ENCODE measurements around the gene ZMAT5. TPM values are rescaled to one million over a fixed set of nuclear protein-coding genes. Genes with fewer than 3 reads are reported as not detected.

ZMAT5 gene
- total RNA-seq, 1 experiment from 2014 or later, result 24.2 TPM

- Histone ChIP-seq H3K27me3 (ENCODE audit: low read length) (no peaks in the 10 kb centered on the region), H3K9ac (ENCODE audit: low read length) (no peak overlapping the region), H3F3A (ENCODE audit: low read length, unreplicated experiment) (no peaks in the 10 kb centered on the region), H3K4me3 (ENCODE audit: low read length) (no peak overlapping the region), H3K4me1 (ENCODE audit: insufficient read depth, low read length) (peaks cover 32% of the 10 kb centered on the region), H3K4me2 (ENCODE audit: low read length) (no peak overlapping the region), H3K27ac (ENCODE audit: low read length) (no peak overlapping the region), H4K20me1 (ENCODE audit: low read length) (no peaks in the 10 kb centered on the region), H3K9me3 (ENCODE audit: low read length) (no peaks in the 10 kb centered on the region), H2AFZ (ENCODE audit: low read length) (no peak overlapping the region), H3K36me3 (ENCODE audit: low read depth, low read length) (peaks cover 11% of the 10 kb centered on the region), H3K9me2 (replicated peaks; ENCODE audit: low read length) (no peaks in the 10 kb centered on the region), H3K79me2 (ENCODE audit: low read length) (no peaks in the 10 kb centered on the region)
- TF ChIP-seq EZH2 (IDR thresholded peaks at IDR 0.05; ENCODE audit: low read length, unreplicated experiment), result no peak
- no peak for TF ChIP-seq CTCF (conservative IDR thresholded peaks at IDR 0.05; ENCODE audit: low read depth, low read length)
- no peak for TF ChIP-seq EZH2phosphoT487 (IDR thresholded peaks at IDR 0.05; ENCODE audit: borderline replicate concordance, low read length)
- ATAC-seq (no peak), DNase-seq (no peak)
- POLR2A ChIA-PET (ENCODE audit: unreplicated experiment), result no interaction called here
- intact Hi-C loops (cut with micrococcal nuclease), result no loop called here
- CTCF ChIA-PET, result no interaction called here
- no TSS peak for BruUV-seq (replicated peaks)
These were observed 49.3 kb upstream of the ZMAT5 start for GRCh38 chr22:29816128-29816527.

GRCh38 chr22:29815580-29815979, 48.8 kb upstream of the ZMAT5 start:
- Histone ChIP-seq H3K4me3 (ENCODE audit: low read length) (no peak overlapping the region), H3F3A (ENCODE audit: low read length, unreplicated experiment) (no peaks in the 10 kb centered on the region), H4K20me1 (ENCODE audit: low read length) (no peaks in the 10 kb centered on the region), H3K9ac (ENCODE audit: low read length) (no peak overlapping the region), H3K79me2 (ENCODE audit: low read length) (no peaks in the 10 kb centered on the region), H2AFZ (ENCODE audit: low read length) (no peak overlapping the region), H3K36me3 (ENCODE audit: low read depth, low read length) (peaks cover 11% of the 10 kb centered on the region), H3K27me3 (ENCODE audit: low read length) (no peaks in the 10 kb centered on the region), H3K27ac (ENCODE audit: low read length) (no peak overlapping the region), H3K4me1 (ENCODE audit: insufficient read depth, low read length) (peaks cover 29% of the 10 kb centered on the region), H3K9me3 (ENCODE audit: low read length) (no peaks in the 10 kb centered on the region), H3K9me2 (replicated peaks; ENCODE audit: low read length) (no peaks in the 10 kb centered on the region), H3K4me2 (ENCODE audit: low read length) (no peak overlapping the region)
- TF ChIP-seq EZH2 (IDR thresholded peaks at IDR 0.05; ENCODE audit: low read length, unreplicated experiment), result no peak
- no peak for TF ChIP-seq EZH2phosphoT487 (IDR thresholded peaks at IDR 0.05; ENCODE audit: borderline replicate concordance, low read length)
- TF ChIP-seq CTCF (conservative IDR thresholded peaks at IDR 0.05; ENCODE audit: low read depth, low read length), result no peak
- CTCF ChIA-PET, result no interaction called here
- POLR2A ChIA-PET (ENCODE audit: unreplicated experiment), result no interaction called here
- no TSS peak for BruUV-seq (replicated peaks)
- ATAC-seq, result no peak
- no peak for DNase-seq
- intact Hi-C loops (cut with micrococcal nuclease), result no loop called here

- H3K27ac ChIP-seq (ENCODE audit: low read length), result peak overlapping the region; percentile 39
- ATAC-seq (peak; percentile 74), DNase-seq (peak; percentile 29)
- no peaks in the 10 kb centered on the region for H3K27me3 ChIP-seq (ENCODE audit: low read length)
- no peaks in the 10 kb centered on the region for H3K9me2 ChIP-seq (replicated peaks; ENCODE audit: low read length)
- TF ChIP-seq CTCF (conservative IDR thresholded peaks at IDR 0.05; ENCODE audit: low read depth, low read length) (no peak), EZH2 (IDR thresholded peaks at IDR 0.05; ENCODE audit: low read length, unreplicated experiment) (no peak), EZH2phosphoT487 (IDR thresholded peaks at IDR 0.05; ENCODE audit: borderline replicate concordance, low read length) (no peak)
- ChIA-PET CTCF (interaction anchor here (0.7 kb wide), 1 partner anchor 191 kb away, joined by 4 read pairs; no protein-coding TSS in a partner anchor), POLR2A (ENCODE audit: unreplicated experiment) (no interaction called here)
- H3K9me3 ChIP-seq (ENCODE audit: low read length), result no peaks in the 10 kb centered on the region
- no peaks in the 10 kb centered on the region for H3F3A ChIP-seq (ENCODE audit: low read length, unreplicated experiment)
- H4K20me1 ChIP-seq (ENCODE audit: low read length), result no peaks in the 10 kb centered on the region
- no peak overlapping the region for H3K9ac ChIP-seq (ENCODE audit: low read length)
- no peaks in the 10 kb centered on the region for H3K79me2 ChIP-seq (ENCODE audit: low read length)
- no peak overlapping the region for H3K4me3 ChIP-seq (ENCODE audit: low read length)
- intact Hi-C loops (cut with micrococcal nuclease), result no loop called here
- peaks cover 29% of the 10 kb centered on the region for H3K4me1 ChIP-seq (ENCODE audit: insufficient read depth, low read length)
- BruUV-seq (replicated peaks), result no TSS peak
- H3K36me3 ChIP-seq (ENCODE audit: low read depth, low read length), result peaks cover 14% of the 10 kb centered on the region
- no peak overlapping the region for H2AFZ ChIP-seq (ENCODE audit: low read length)
- peak overlapping the region; percentile 14; the same call in 1 of the 2 replicates for H3K4me2 ChIP-seq (ENCODE audit: low read length)
These were observed 47.2 kb upstream of the ZMAT5 start for GRCh38 chr22:29814003-29814402.

Data from PC-3 (cell line).